Tibial nerve (tissue), 4 donors: Measurements from ENCODE around the gene PLAC9.

Experiments used
- EP300 ChIP-seq, 2 donors: sonication (generic); formaldehyde crosslinking; IDR thresholded peaks; one replicate each; pipeline ENCODE4 v1.6.1; 2017; ENCODE audit warnings: antibody characterized with exemption in 2 of 2, mild to moderate bottlenecking in 1 of 2
- TF ChIP-seq, protein P1 (sequence below), 5 experiments: fragments of 200-600 bp in 3 of 5; fragments of 450-650 bp in 2 of 5; sonication (generic) in 3 of 5; IDR thresholded peaks; one replicate each; pipeline ENCODE4 v1.5.1; 2016 to 2019; ENCODE audit warnings: antibody characterized with exemption in 5 of 5, mild to moderate bottlenecking in 3 of 5, moderate library complexity in 2 of 5

DNA sequence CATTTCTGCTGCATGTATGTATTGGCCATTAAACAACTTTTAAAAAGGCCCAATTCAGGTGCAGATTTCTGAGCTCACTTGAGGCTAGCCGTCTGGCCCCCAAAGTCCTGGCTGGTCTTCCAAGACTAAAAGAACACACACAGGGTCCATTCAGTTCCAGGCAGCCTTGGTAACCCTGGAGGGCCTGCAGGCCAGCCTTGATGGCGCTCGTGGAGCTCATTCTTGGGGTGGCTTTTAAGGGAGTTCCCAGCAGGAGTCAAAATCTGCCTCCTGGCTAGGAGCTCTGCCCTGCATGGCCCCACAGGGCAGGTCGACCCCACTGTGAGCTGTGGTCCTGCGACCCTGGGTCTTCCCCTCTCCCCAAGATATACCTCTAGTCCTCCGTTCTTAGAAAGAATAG lies 44.0 kb downstream of the PLAC9 start:
- TF ChIP-seq, protein P1, sequence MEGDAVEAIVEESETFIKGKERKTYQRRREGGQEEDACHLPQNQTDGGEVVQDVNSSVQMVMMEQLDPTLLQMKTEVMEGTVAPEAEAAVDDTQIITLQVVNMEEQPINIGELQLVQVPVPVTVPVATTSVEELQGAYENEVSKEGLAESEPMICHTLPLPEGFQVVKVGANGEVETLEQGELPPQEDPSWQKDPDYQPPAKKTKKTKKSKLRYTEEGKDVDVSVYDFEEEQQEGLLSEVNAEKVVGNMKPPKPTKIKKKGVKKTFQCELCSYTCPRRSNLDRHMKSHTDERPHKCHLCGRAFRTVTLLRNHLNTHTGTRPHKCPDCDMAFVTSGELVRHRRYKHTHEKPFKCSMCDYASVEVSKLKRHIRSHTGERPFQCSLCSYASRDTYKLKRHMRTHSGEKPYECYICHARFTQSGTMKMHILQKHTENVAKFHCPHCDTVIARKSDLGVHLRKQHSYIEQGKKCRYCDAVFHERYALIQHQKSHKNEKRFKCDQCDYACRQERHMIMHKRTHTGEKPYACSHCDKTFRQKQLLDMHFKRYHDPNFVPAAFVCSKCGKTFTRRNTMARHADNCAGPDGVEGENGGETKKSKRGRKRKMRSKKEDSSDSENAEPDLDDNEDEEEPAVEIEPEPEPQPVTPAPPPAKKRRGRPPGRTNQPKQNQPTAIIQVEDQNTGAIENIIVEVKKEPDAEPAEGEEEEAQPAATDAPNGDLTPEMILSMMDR (IDR thresholded peaks at IDR 0.05) = no peak
- TF ChIP-seq EP300 (IDR thresholded peaks at IDR 0.05) = no peak
